Measurements from ENCODE around the gene CER1. TPM values are rescaled to one million over a fixed set of nuclear protein-coding genes. Genes with fewer than 3 reads are reported as not detected.

Gene CER1
- total and polyA plus RNA-seq, 2 of the 8 experiments (the other 6 are each of a cell fraction or from before 2014, with no cell fraction given), result 0.26 to 3.4 TPM

- TF ChIP-seq SIN3A (conservative IDR thresholded peaks at IDR 0.05 in 1 of 2, IDR thresholded peaks at IDR 0.05 in 1 of 2; ENCODE audit: low read depth in 1 of 2, low read length in 2 of 2) (no peak), POLR2AphosphoS5 (IDR thresholded peaks at IDR 0.05; ENCODE audit: low read depth, low read length) (no peak), RFX5 (IDR thresholded peaks at IDR 0.05; ENCODE audit: borderline replicate concordance, low read depth, low read length) (no peak), EZH2 (IDR thresholded peaks at IDR 0.05; ENCODE audit: low read depth, low read length, severe bottlenecking) (no peak)
Observed at GRCh38 chr9:14752871-14753270, 30.3 kb upstream of the CER1 start (continued).
